ENCODE results near the gene BACE1-AS. TPM values are rescaled to one million over a fixed set of nuclear protein-coding genes. Genes with fewer than 3 reads are reported as not detected.

BACE1-AS gene
- total RNA-seq, 4 donors from 2014 or later = 5.1 to 10.1 (median 6.7) TPM

DNA sequence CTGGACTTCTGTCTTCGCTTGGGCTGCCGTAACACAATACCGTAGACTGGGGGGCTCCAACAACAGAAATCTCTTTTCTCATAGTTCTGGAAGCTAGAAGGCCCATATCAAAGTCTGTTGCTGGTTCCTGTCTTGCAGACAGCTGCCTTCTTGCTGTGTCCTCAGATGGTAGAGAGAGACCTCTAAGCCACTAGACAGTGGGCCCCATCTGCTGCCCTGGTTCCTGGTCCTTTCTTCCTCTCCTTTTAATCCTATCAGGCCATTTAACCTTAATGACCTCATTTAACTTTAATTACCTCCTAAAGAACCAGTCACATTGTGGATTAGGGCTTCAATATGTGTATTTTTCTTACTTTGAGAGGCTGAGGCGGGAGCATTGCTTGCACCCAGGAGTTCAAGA, 45.9 kb downstream of the BACE1-AS start:
- intact Hi-C loops (cut with DNase I; ENCODE audit: low total_unique reads) = no loop called here
- in situ Hi-C loops (cut with MboI; ENCODE audit: low pct_ligation_motif_present in 1 of 4, low pct_unique_long_range_greater_than_20kb in 1 of 4, low sequenced_read_pairs in 3 of 4) = no loop called here
- DNase-seq = no peak
- Histone ChIP-seq H3K4me1 (no peaks in the 10 kb centered on the region), H3K27me3 (no peaks in the 10 kb centered on the region), H3K9me3 (no peaks in the 10 kb centered on the region), H3K4me3 (no peak overlapping the region), H3K36me3 (no peaks in the 10 kb centered on the region), H3K27ac (no peak overlapping the region)
- WGBS, 2 donors (ENCODE audit: low coverage in 1 of 2) = 97 to 100% methylated on average over 1 to 4 of the region's 4 CpGs
- TF ChIP-seq EP300 (IDR thresholded peaks at IDR 0.05; ENCODE audit: low read depth) (no peak), POLR2AphosphoS5 (IDR thresholded peaks at IDR 0.05) (no peak)

Small RNA genes within 50 kb of the gene (small RNA-seq; reads per million reads assigned to genes)
- gene RF00564 = 0 reads per million in 4 donors

Other genes starting within 250 kb of the BACE1-AS start
- gene SIK3, start 192.9 kb upstream of the BACE1-AS start, total RNA-seq = 10 to 100 TPM; 35.6 to 68.6 (median 38.9) TPM
- gene PAFAH1B2, start 147.1 kb upstream of the BACE1-AS start, total RNA-seq = 10 to 100 TPM; 18.1 to 90.8 (median 78.3) TPM
- gene SIDT2, start 112.6 kb upstream of the BACE1-AS start, total RNA-seq = 10 to 100 TPM; 68.1 to 95.0 (median 78.2) TPM
- 1,000 to 10,000 TPM in 3 of 4 donors, 100 to 1,000 TPM in 1; 899 to 4,235 (median 1,393) TPM for gene TAGLN, start 92.0 kb upstream of the BACE1-AS start, total RNA-seq
- gene PCSK7, start 59.3 kb upstream of the BACE1-AS start, total RNA-seq = 100 to 1,000 TPM; 182 to 432 (median 204) TPM
- gene RNF214, start 58.7 kb upstream of the BACE1-AS start, total RNA-seq = 100 to 1,000 TPM in 1 of 4 donors, 10 to 100 TPM in 3; 11.1 to 139 (median 14.5) TPM
- 1 to 10 TPM; 6.0 to 6.7 (median 6.5) TPM for gene BACE1, start 24.9 kb downstream of the BACE1-AS start, total RNA-seq
- gene CEP164, start 36.5 kb downstream of the BACE1-AS start, total RNA-seq = 10 to 100 TPM in 3 of 4 donors, 1 to 10 TPM in 1; 10.0 to 20.2 (median 15.4) TPM